Left renal pelvis (tissue), 4 donors: ENCODE measurements around the gene SPATA33. TPM values are rescaled to one million over a fixed set of nuclear protein-coding genes. Genes with fewer than 3 reads are reported as not detected.

ENCODE experiments used
- DNase-seq, 4 donors: peaks; one replicate each; pipeline ENCODE4 v3.0.0-alpha.2; 2013; ENCODE audit warnings: low read depth in 4 of 4, low spot score in 3 of 4
- polyA plus RNA-seq, 4 donors: library from polyadenylated mRNA; unstranded; fragments of 120-200 nt; gene quantifications; one replicate each; pipeline ENCODE4 v1.2.1, GENCODE V29; 2013; ENCODE audit not compliant: insufficient read length in 4 of 4

The SPATA33 gene
- polyA plus RNA-seq, 4 donors: 7.6 to 16.4 (median 15.2) TPM

DNA sequence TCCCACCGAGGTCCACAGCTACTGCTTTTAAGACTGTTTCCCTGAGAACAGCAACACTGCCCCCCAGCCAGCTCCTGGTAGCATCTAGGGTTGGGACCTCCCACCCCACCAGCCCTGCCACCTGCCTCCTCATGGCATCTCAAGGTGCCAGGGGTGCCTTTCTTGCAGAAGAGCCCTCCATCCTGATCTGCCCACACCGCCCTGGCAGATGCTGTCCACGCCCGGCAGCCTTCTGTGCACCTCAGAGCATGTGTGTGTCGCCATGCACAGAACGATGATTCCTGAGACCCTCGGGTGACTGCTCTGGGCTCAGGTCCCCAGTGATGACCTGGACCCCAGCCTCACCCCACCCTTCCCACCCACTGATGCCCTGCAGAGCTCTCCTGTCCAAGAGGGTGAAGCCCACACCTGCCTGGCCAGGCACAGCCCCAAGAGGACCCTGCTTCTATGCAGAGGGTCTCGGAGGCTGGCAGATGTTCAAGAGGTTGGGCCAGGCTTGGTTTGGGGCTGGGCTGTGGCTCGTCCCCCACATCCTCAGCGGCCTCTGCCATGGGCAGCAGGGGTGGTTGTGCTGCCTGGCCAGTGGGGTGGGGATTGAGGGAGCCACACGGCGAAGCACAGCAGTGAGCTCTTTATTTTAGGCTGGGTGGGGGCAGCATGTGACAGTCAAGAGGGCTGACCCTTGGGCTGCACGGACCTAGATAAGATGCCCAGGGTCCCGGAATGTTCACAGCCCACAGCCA, 49.1 kb downstream of the SPATA33 start:
- DNase-seq: no peak

DNA sequence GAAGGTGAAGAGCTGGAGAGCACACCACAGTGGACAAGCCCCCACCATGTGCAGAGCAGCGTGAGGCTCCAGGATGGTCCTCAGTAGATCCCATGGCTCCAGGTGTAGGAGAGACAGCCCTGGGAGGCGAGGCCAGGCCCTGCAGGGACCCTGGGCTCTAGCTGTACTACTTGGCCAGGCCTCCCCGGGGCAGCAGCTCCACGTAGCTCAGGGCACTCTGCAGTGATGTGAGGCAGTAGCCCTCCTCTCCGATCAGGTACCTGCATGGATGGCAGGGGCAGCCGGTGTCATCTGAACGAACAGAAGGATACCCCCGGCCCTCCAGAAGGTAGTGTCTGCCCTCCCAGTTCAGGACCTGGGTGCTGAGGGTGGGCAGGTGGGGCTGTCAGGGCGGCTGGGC, 50.1 kb downstream of the SPATA33 start:
- DNase-seq: no peak

DNA sequence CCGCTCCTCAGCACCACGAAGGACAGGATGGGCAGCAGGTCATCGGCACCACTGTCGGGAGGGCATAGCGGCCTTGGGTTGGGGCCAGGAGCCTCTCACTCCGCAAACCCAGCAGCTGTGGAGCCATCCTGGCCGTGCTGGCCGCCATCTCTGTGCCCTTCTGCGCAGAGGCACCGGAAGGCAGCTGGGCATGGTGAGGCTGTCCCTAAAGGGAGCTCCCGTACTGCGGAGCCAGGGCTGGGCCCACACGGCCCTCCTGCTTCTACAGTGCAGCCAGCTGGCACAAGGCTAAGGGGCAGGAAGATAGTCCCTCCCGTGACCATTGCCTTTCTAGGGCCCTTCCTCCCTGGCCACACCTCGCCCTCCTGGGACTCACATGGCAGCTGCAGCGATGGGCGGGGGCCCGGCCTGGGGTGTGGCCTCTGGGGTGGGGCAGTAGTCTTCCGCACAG, 50.9 kb downstream of the SPATA33 start:
- no peak for DNase-seq

DNA sequence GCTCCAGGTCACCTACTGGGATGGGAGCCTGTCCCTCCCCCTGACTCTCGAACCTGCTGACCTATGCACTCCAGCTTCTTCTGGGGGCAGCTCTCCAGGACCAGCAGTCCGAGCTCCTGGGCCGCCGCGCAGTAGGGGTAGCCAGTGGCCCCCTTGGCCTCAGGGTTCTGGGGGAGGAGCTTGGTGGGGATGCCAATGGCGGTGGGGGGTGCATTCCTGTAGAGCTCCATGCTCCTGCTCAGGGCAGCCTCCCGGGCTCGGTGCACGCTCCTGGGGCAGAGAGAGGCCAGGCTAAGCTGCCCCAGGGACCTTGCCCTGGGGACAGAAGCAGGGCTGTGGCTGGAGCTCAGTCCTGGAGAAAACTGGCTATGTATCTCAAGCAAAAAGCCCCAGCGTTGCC, 51.5 kb downstream of the SPATA33 start:
- no peak for DNase-seq

DNA sequence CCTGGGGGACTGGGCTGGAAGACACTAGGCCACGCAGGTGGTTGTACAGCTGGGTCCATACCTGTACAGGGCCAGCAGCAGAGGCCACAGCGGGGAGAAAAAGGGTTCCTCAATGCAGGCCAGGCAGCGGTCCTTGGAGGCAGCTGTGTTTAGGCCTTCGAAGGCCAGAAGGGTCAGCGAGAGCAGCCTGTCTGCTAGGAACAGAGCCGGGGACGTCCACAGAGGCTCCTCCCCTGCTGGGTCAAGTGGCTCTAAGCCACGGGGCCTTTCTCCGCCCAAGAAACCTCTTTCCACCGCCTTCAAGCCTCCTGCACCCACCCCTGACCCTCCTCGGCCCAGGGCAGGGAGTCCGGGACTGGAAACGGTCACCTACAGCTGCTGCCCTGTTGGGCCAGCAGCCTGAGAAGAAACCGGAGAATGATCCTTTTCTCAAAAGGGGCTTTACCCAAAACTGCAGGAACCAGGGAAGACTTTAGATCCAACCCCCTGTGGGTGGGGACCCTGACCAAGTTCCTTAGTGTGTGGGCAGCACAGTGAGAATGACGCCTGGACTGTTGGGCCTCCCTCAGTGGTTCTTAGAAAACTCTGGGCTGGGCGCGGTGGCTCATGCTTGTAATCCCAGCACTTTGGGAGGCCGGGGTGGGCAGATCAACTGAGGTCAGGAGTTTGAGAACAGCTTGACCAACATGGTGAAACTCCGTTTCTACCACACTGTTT, 52.2 kb downstream of the SPATA33 start:
- DNase-seq: no peak

DNA sequence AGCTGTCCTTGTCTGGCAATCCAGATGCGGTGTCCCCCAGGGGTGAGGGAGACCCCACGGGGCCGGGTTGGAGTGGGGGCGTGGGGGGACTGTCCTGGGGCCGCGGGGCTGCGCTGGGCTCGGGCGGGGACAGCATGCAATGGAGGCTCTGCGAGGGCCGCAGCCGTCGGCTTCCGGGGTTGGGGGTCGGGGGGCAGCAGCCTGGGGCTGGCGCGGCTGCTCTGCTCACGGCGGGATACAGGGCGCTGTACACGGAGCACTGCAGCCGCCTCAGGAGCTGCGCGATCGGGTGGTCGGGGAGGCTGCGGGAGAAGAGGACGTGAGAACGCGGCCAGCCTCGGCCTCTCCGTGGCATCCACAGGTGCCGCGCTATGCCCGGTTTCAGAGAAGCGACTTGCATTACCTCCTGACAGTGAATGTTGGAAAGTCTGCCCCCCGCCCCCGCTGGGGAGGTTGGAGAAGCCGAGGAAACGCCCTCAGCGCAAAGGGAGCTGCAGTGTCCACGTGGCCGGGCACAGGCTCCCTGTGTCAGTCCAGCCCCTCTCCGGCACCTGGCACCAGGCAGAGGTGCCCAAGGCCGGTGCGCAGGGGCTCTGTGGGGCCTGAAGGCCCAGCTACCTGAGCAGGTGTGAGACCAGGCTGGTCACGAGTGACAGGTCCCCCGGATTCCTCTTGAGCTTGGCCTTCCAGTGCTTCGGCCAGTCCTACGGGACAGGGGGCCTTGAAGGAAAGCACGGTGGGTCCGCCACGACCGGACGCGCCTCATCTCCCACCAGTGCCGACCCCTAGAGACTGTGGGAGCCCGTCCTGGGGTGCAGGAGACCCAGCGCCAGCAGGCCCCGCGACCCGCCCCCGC, 53.3 kb downstream of the SPATA33 start:
- DNase-seq: no peak

DNA sequence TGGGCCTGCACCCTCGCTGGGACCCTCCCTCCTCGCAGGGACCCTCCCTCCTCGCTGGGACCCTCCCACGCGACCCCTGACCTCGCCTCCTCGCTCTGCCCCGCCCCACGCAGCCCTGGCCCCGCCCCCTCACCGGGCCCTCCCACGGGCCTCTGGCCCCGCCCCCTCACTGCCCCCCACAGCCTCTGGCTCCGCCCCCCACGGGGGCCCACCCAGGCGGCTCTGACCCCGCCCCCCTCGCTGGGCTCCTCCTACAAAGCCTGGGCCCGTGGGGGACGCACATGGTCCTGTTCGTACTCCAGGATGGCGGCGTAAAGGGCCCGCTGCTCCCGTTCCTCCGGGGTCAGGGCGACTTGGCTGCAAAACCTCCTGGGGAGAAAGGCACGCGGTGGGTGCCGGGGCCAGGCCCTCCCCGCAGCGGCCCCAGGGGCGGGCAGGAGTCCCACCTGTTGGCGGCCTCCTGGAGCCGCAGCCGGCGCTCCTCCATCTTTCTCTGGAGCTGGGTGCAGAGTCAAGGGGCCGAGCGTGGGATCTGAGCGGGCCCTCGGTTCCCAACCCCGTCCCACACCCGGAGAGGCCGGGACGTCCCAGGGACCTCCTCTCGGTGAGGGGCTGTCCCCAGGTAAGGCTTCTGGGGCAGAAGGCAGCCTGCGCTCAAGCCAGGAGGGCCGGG, 54.1 kb downstream of the SPATA33 start:
- DNase-seq: no peak

DNA sequence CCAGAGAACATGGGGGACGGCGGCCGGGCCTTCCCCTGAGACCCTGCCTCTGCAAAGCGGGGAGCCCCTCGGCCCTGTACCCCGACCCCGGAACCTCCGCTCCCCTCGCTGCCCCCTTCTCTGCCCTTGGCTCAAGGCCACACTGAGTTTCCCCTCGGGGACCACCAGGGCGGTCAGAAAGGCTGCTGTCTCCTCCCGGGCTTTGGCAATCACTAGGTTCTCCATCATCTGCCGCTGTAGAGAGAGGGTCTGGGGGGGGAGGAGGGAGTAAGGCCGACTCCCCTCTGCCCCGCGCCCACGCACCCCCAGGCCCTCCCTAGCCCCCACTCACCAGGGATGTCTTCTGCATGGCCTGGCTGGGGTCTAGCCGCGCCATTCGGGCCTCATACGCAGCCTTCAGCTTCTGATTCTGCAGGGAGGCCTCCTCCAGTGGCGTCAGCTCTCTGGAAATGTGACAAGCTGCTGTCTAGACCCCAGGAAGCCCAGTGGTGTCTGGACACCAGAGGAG, 54.7 kb downstream of the SPATA33 start:
- DNase-seq: no peak

DNA sequence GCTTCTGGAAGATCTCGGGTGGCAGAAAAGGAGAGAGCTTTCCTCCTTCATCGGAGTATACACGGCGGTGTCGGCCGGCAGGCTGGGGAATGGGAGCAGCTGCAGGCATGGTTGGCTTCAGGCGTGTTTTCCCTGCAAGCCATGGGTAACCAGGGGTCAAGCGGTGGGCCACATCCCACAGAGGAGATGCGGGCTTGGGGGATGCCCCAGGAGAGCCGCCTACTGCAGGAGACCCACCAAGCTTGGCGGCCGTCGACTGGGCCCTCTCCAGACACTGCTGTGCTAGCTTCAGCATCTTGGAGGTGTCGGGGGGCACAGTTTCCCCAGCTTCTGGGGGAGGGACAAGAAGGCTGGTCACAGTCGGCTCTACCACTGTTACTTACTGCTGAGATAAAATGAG, 58.9 kb downstream of the SPATA33 start:
- DNase-seq: no peak

DNA sequence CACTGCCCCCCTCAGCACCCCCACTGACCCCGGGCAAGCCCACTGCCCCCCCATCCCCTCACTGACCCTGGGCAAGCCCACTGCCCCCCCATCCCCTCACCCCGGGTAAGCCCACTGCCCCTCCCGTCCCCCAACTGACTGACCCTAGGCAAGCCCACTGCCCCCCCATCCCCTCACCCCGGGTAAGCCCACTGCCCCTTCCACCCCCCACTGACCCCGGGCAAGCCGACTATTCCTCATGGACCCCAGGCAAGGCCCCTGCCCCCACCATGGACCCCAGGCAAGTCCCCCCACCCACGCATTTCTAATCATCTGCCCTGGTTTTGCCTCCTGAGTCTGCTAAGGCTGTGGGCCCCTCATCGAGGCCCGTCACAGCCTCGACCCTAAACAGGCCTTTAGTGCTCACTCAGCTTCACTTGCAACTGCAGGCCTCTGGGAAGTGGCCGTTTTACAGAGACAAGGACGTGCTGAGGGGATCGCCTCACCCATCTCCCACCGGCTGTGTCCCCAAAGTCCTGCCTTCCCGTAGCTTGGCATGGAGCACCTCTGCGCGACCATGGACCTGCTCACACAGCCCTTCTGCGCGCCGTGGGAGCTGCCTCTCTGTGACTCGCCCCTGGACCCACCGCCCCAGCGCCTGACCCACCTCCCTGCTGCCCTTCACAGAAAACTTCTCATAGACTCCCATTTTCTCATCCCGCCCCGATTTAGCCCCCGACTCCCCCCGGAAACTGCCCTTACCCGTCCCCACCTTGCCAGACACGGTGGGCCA, 59.5 kb downstream of the SPATA33 start:
- DNase-seq: no peak

DNA sequence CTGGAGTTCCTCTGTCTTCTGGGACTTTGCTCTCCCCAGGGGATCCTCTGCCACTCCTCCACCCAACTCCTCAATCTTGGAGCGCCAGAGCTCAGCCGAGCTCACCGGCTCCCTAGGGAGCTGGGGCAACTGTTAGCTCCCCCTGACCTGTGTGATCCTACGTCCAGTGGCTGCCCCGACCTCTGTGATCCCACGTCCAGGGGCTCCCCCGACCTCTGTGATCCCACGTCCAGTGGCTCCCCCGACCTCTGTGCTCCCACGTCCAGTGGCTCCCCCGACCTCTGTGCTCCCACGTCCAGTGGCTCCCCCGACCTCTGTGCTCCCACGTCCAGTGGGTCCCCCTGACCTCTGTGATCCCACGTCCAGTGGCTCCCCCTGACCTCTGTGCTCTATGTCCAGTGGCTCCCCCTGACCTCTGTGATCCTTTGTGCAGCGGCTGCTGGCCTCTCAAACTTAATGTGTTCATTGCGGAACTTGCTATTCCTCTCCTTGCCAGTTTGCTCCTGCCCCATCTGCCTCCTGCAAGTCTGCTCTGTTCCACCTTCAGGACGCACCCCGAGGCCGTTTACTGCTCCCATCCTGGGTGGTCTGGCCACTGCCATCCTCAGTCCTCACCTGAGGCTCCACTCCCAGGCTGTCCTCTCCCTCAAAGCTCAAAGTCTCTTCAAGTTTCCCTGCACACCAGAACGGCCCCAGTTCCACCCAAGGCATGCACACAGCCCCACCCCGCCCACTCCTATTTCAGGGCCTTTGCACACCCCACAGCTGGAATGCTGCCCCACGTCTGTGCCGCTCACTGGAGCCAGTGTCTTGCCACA, 60.3 kb downstream of the SPATA33 start:
- no peak for DNase-seq

Other genes with a start within 250 kb of the SPATA33 start
- 100 to 1,000 TPM in 1 of 4 donors, 10 to 100 TPM in 3; 82.9 to 111 (median 91.2) TPM for gene ANKRD11, start 167.3 kb upstream of the SPATA33 start, polyA plus RNA-seq
- gene SPG7, start 149.4 kb upstream of the SPATA33 start, polyA plus RNA-seq: 100 to 1,000 TPM in 2 of 4 donors, 10 to 100 TPM in 2; 77.2 to 134 (median 90.2) TPM
- 1,000 to 10,000 TPM; 1,612 to 2,647 (median 1,789) TPM for gene RPL13, start 97.2 kb upstream of the SPATA33 start, polyA plus RNA-seq
- gene CPNE7, start 82.1 kb upstream of the SPATA33 start, polyA plus RNA-seq: 10 to 100 TPM in 1 of 4 donors, 1 to 10 TPM in 3; 2.9 to 11.5 (median 3.9) TPM
- 10 to 100 TPM in 3 of 4 donors, 1 to 10 TPM in 1; 3.8 to 51.1 (median 27.2) TPM for gene DPEP1, start 44.2 kb upstream of the SPATA33 start, polyA plus RNA-seq
- 10 to 100 TPM; 57.1 to 76.8 (median 64.8) TPM for gene CHMP1A, start 128 bp upstream of the SPATA33 start, polyA plus RNA-seq
- gene CDK10, start 28.9 kb downstream of the SPATA33 start, polyA plus RNA-seq: 100 to 1,000 TPM in 2 of 4 donors, 10 to 100 TPM in 2; 71.0 to 160 (median 89.9) TPM
- 1 to 10 TPM; 2.8 to 8.1 (median 5.4) TPM for gene SPATA2L, start 43.9 kb downstream of the SPATA33 start, polyA plus RNA-seq
- 10 to 100 TPM; 10.8 to 17.3 (median 12.2) TPM for gene VPS9D1, start 63.1 kb downstream of the SPATA33 start, polyA plus RNA-seq
- gene ZNF276, start 63.7 kb downstream of the SPATA33 start, polyA plus RNA-seq: 10 to 100 TPM; 23.6 to 35.4 (median 30.4) TPM
- 10 to 100 TPM; 16.6 to 43.1 (median 27.5) TPM for gene FANCA, start 158.8 kb downstream of the SPATA33 start, polyA plus RNA-seq
- gene SPIRE2, start 170.6 kb downstream of the SPATA33 start, polyA plus RNA-seq: 10 to 100 TPM in 2 of 4 donors, 1 to 10 TPM in 2; 5.2 to 25.6 (median 9.2) TPM
- gene TCF25, start 215.8 kb downstream of the SPATA33 start, polyA plus RNA-seq: 100 to 1,000 TPM in 3 of 4 donors, 10 to 100 TPM in 1; 94.8 to 165 (median 129) TPM